Body of pancreas (tissue), 4 donors: Measurements from ENCODE around the gene PPP1R37. TPM values are rescaled to one million over a fixed set of nuclear protein-coding genes. Genes with fewer than 3 reads are reported as not detected.

Experiments
- ATAC-seq: fragments of 150-250 bp; one replicate; pipeline ENCODE4 v1.9.1; 2016
- DNase-seq, 4 donors: peaks; one replicate each; pipeline ENCODE4 v3.0.0-alpha.2; 2019
- H3K27ac ChIP-seq, 4 donors: fragments of 200-600 bp; sonication (generic); 1 replicate in 3 of 4; 2 replicates in 1 of 4; pipeline versions ENCODE4 v1.5.1 to v1.6.1; 2016 to 2019; ENCODE audit warnings: mild to moderate bottlenecking in 1 of 4, mixed read lengths in 1 of 4, moderate library complexity in 1 of 4
- H3K27me3 ChIP-seq, 2 donors: fragments of 200-600 bp; sonication (generic); one replicate each; pipeline ENCODE4 v1.6.0; 2016; ENCODE audit warnings: mild to moderate bottlenecking in 1 of 2
- H3K36me3 ChIP-seq, 2 donors: fragments of 200-600 bp; sonication (generic); replicated peaks in 1 of 2; 2 replicates each; pipeline ENCODE4 v1.5.1; 2016; ENCODE audit warnings: low read depth in 2 of 2; ENCODE audit not compliant: insufficient read depth in 1 of 2
- H3K4me1 ChIP-seq: fragments of 200-600 bp; sonication (generic); one replicate; pipeline ENCODE4 v1.6.0; 2016
- H3K4me3 ChIP-seq, 2 donors: fragments of 200-600 bp; sonication (generic); 1 replicate in 1 of 2; 2 replicates in 1 of 2; pipeline ENCODE4 v1.5.1; 2016 to 2019
- H3K9me3 ChIP-seq, 3 donors: fragments of 200-600 bp; sonication (generic); 1 replicate in 2 of 3; 2 replicates in 1 of 3; pipeline ENCODE4 v1.5.1; 2016
- CTCF ChIP-seq, 7 experiments: fragments of 450-650 bp in 4 of 7; fragments of 200-600 bp in 3 of 7; sonication (generic) in 3 of 7; IDR thresholded peaks; one replicate each; pipeline ENCODE4 v1.5.1; 2016 to 2019; ENCODE audit warnings: antibody characterized with exemption in 7 of 7
- POLR2A ChIP-seq, 3 donors: fragments of 450-650 bp; IDR thresholded peaks; one replicate each; pipeline ENCODE4 v1.6.1; 2016; ENCODE audit warnings: antibody characterized with exemption in 3 of 3, mild to moderate bottlenecking in 2 of 3
- WGBS, 2 donors: methylation state at CpG; one replicate each; pipeline ENCODE4 v1.1.5; 2017; 5-methylcytosine and 5-hydroxymethylcytosine counted together
- intact Hi-C: fragments of 100-400 bp; cut with DNase I; formaldehyde crosslinking; loops from one replicate; pipeline ENCODE4 v1.15.1; 2023
- total RNA-seq, 2 donors: library from RNA; depleted of rRNA; stranded (reverse); fragments of >200 nt; gene quantifications; one replicate each; pipeline ENCODE4 v1.1.0, GENCODE V29; 2016

Gene PPP1R37
- total RNA-seq, 2 donors from 2014 or later = 16.6 to 49.8 TPM

GRCh38 chr19:45121827-45122345 lies 28.9 kb downstream of the PPP1R37 start:
- ATAC-seq (no peak), DNase-seq (no peak)
- Histone ChIP-seq H3K9me3 (no peaks in the 10 kb centered on the region), H3K4me3 (no peak overlapping the region), H3K27me3 (no peaks in the 10 kb centered on the region), H3K27ac (no peak overlapping the region), H3K36me3 (no peaks in the 10 kb centered on the region), H3K4me1 (peaks cover 30% of the 10 kb centered on the region)
- intact Hi-C loops = no loop called here
- TF ChIP-seq CTCF (IDR thresholded peaks at IDR 0.05) (no peak), POLR2A (IDR thresholded peaks at IDR 0.05) (no peak)
- WGBS, 2 donors = 71 to 80% methylated on average over 6 to 11 of the region's 11 CpGs

GRCh38 chr19:45122832-45123231 lies 29.9 kb downstream of the PPP1R37 start:
- H3K27me3 ChIP-seq = no peaks in the 10 kb centered on the region
- TF ChIP-seq POLR2A (IDR thresholded peaks at IDR 0.05) (no peak), CTCF (IDR thresholded peaks at IDR 0.05) (no peak)
- H3K36me3 ChIP-seq = no peaks in the 10 kb centered on the region
- ATAC-seq = no peak
- intact Hi-C loops = no loop called here
- no peak for DNase-seq
- H3K4me3 ChIP-seq = no peak overlapping the region
- no peaks in the 10 kb centered on the region for H3K9me3 ChIP-seq
- WGBS, 2 donors = 78 to 83% methylated on average over 6 of the region's 6 CpGs
- no peak overlapping the region for H3K27ac ChIP-seq
- peaks cover 20% of the 10 kb centered on the region for H3K4me1 ChIP-seq

- Histone ChIP-seq H3K36me3 (no peaks in the 10 kb centered on the region), H3K9me3 (no peaks in the 10 kb centered on the region), H3K27ac (no peak overlapping the region), H3K4me1 (peaks cover 14% of the 10 kb centered on the region), H3K27me3 (no peaks in the 10 kb centered on the region), H3K4me3 (no peak overlapping the region)
- ATAC-seq (no peak), DNase-seq (no peak)
- intact Hi-C loops = no loop called here
- TF ChIP-seq POLR2A (IDR thresholded peaks at IDR 0.05) (no peak), CTCF (IDR thresholded peaks at IDR 0.05) (no peak)
- 30 to 65% methylated on average over 3 to 9 of the region's 9 CpGs for WGBS, 2 donors
Observed at GRCh38 chr19:45123440-45123850, 30.5 kb downstream of the PPP1R37 start.

GRCh38 chr19:45124021-45124420 lies 31.0 kb downstream of the PPP1R37 start:
- ATAC-seq (no peak), DNase-seq (no peak)
- no peak overlapping the region for H3K4me3 ChIP-seq
- peaks cover 10% of the 10 kb centered on the region for H3K4me1 ChIP-seq
- TF ChIP-seq POLR2A (IDR thresholded peaks at IDR 0.05) = no peak
- no peak for TF ChIP-seq CTCF (IDR thresholded peaks at IDR 0.05)
- H3K27ac ChIP-seq = no peak overlapping the region
- H3K36me3 ChIP-seq = no peaks in the 10 kb centered on the region
- no peaks in the 10 kb centered on the region for H3K27me3 ChIP-seq
- 86 to 90% methylated on average over 6 of the region's 6 CpGs for WGBS, 2 donors
- H3K9me3 ChIP-seq = no peaks in the 10 kb centered on the region
- intact Hi-C loops = no loop called here

- H3K4me3 ChIP-seq = no peak overlapping the region
- H3K36me3 ChIP-seq = no peaks in the 10 kb centered on the region
- H3K27ac ChIP-seq = no peak overlapping the region
- ATAC-seq (no peak), DNase-seq (no peak)
- peaks cover 10% of the 10 kb centered on the region for H3K4me1 ChIP-seq
- TF ChIP-seq POLR2A (IDR thresholded peaks at IDR 0.05) (no peak), CTCF (IDR thresholded peaks at IDR 0.05) (no peak)
- 92% methylated on average over 9 of the region's 9 CpGs for WGBS, 2 donors
- no peaks in the 10 kb centered on the region for H3K9me3 ChIP-seq
- no peaks in the 10 kb centered on the region for H3K27me3 ChIP-seq
- intact Hi-C loops = no loop called here
Observed at GRCh38 chr19:45125360-45125759, 32.4 kb downstream of the PPP1R37 start.
